Hepatocyte (in vitro differentiated cells): ENCODE results near the gene KRTAP10-2.

Source experiments
- CTCF ChIP-seq: fragments of 200-600 bp; sonication (generic); IDR thresholded peaks from 2 replicates; pipeline ENCODE4 v1.5.1; 2016; ENCODE audit warnings: antibody characterized with exemption, mild to moderate bottlenecking; ENCODE audit not compliant: poor library complexity
- EZH2 ChIP-seq: fragments of 200-600 bp; sonication (generic); IDR thresholded peaks from 2 replicates; pipeline ENCODE4 v1.6.1; 2016; ENCODE audit warnings: antibody characterized with exemption, mild to moderate bottlenecking, borderline replicate concordance

GRCh38 chr21:44508711-44509445, 42.4 kb downstream of the KRTAP10-2 start:
- TF ChIP-seq EZH2 (no peak), CTCF (no peak)
